GM08714 (cell line): ENCODE measurements around the gene KLK12.

Experiments used
- H3K4me3 ChIP-seq: fragments of 200-500 bp; sonication (Bioruptor generic); 2 replicates; pipeline ENCODE4 v1.5.1; 2014; ENCODE audit warnings: mild to moderate bottlenecking, low read length, inconsistent platforms
- ZNF274 ChIP-seq: IDR thresholded peaks from 2 replicates; pipeline ENCODE4 v1.6.1; 2012; ENCODE audit warnings: mild to moderate bottlenecking, low read depth, low read length

The KLK12 gene

GRCh38 chr19:51029718-51030117, 5.1 kb downstream of the KLK12 start:
- no peak for TF ChIP-seq ZNF274
- H3K4me3 ChIP-seq = no peak overlapping the region

GRCh38 chr19:51027873-51028272, 6.9 kb downstream of the KLK12 start:
- no peak for TF ChIP-seq ZNF274
- H3K4me3 ChIP-seq = no peak overlapping the region

- TF ChIP-seq ZNF274 = no peak
Measured at GRCh38 chr19:51027126-51027806, 7.5 kb downstream of the KLK12 start.

GRCh38 chr19:51026554-51026831, 8.3 kb downstream of the KLK12 start, which contains the start of gene KLK11:
Gene KLK11, minus strand, starts transcription at chr19:51026616. Its CDS starts 985 bp downstream, at chr19:51025631.
- no peak within 1 kb of the TSS for H3K4me3 ChIP-seq
- no peak for TF ChIP-seq ZNF274

More at GRCh38 chr19:51027126-51027806, 7.5 kb downstream of the KLK12 start:
- H3K4me3 ChIP-seq = no peak overlapping the region

- TF ChIP-seq ZNF274 = no peak
- H3K4me3 ChIP-seq = no peak overlapping the region
Measured at GRCh38 chr19:51025809-51026553, 8.8 kb downstream of the KLK12 start.

- TF ChIP-seq ZNF274 = no peak
- no peak overlapping the region for H3K4me3 ChIP-seq
Measured at GRCh38 chr19:51025401-51025800, 9.4 kb downstream of the KLK12 start.

GRCh38 chr19:51024924-51025323, 9.9 kb downstream of the KLK12 start:
- TF ChIP-seq ZNF274 = no peak

GRCh38 chr19:51023946-51024345, 10.9 kb downstream of the KLK12 start:
- TF ChIP-seq ZNF274 = no peak
- H3K4me3 ChIP-seq = no peak overlapping the region

More at GRCh38 chr19:51024924-51025323, 9.9 kb downstream of the KLK12 start:
- no peak overlapping the region for H3K4me3 ChIP-seq

GRCh38 chr19:51022526-51022925, 12.3 kb downstream of the KLK12 start:
- H3K4me3 ChIP-seq = no peak overlapping the region
- no peak for TF ChIP-seq ZNF274

GRCh38 chr19:51020988-51021651, 13.7 kb downstream of the KLK12 start:
- H3K4me3 ChIP-seq = no peak overlapping the region
- no peak for TF ChIP-seq ZNF274

GRCh38 chr19:51019544-51019925, 15.3 kb downstream of the KLK12 start, which contains the start of gene KLK10:
Gene KLK10, minus strand, starts transcription at chr19:51019709. Its CDS starts 579 bp downstream, at chr19:51019130.
- no peak for TF ChIP-seq ZNF274
- no peak within 1 kb of the TSS for H3K4me3 ChIP-seq

- H3K4me3 ChIP-seq = no peak overlapping the region
- TF ChIP-seq ZNF274 = no peak
Measured at GRCh38 chr19:51018745-51019543, 15.9 kb downstream of the KLK12 start.

- TF ChIP-seq ZNF274 = no peak
- no peak overlapping the region for H3K4me3 ChIP-seq
Measured at GRCh38 chr19:51016798-51017683, 17.8 kb downstream of the KLK12 start.
